ENCODE measurements around the gene SFXN5. TPM values are rescaled to one million over a fixed set of nuclear protein-coding genes. Genes with fewer than 3 reads are reported as not detected.

The SFXN5 gene
- total RNA-seq, 4 donors from 2014 or later: 8.4 to 18.3 (median 15.3) TPM

- no peak overlapping the region for H3K4me3 ChIP-seq (ENCODE audit: low read depth, poor library complexity, severe bottlenecking)
- WGBS, 2 donors: 59 to 73% methylated on average over 14 of the region's 14 CpGs
- intact Hi-C loops (cut with DNase I; ENCODE audit: low total_unique reads): no loop called here
- TF ChIP-seq POLR2A (IDR thresholded peaks at IDR 0.05) (no peak), CTCF (IDR thresholded peaks at IDR 0.05) (no peak)
- no peak for DNase-seq (ENCODE audit: low spot score in 2 of 2)
Measured at GRCh38 chr2:72934683-72935610, 136.6 kb downstream of the SFXN5 start.

DNA sequence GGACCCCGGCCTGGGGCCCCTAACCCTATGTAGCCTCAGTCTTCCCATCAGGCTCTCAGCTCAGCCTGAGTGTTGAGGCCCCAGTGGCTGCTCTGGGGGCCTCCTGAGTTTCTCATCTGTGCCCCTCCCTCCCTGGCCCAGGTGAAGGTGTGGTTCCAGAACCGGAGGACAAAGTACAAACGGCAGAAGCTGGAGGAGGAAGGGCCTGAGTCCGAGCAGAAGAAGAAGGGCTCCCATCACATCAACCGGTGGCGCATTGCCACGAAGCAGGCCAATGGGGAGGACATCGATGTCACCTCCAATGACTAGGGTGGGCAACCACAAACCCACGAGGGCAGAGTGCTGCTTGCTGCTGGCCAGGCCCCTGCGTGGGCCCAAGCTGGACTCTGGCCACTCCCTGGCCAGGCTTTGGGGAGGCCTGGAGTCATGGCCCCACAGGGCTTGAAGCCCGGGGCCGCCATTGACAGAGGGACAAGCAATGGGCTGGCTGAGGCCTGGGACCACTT, 137.8 kb downstream of the SFXN5 start:
- 88 to 89% methylated on average over 12 of the region's 12 CpGs for WGBS, 2 donors
- TF ChIP-seq POLR2A (IDR thresholded peaks at IDR 0.05): no peak
- no peak for TF ChIP-seq CTCF (IDR thresholded peaks at IDR 0.05)
- intact Hi-C loops (cut with DNase I; ENCODE audit: low total_unique reads): no loop called here
- H3K4me3 ChIP-seq (ENCODE audit: low read depth, poor library complexity, severe bottlenecking): no peak overlapping the region
- DNase-seq (ENCODE audit: low spot score in 2 of 2): no peak

DNA sequence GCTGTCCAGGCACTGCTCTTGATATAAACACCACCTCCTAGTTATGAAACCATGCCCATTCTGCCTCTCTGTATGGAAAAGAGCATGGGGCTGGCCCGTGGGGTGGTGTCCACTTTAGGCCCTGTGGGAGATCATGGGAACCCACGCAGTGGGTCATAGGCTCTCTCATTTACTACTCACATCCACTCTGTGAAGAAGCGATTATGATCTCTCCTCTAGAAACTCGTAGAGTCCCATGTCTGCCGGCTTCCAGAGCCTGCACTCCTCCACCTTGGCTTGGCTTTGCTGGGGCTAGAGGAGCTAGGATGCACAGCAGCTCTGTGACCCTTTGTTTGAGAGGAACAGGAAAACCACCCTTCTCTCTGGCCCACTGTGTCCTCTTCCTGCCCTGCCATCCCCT, 138.3 kb downstream of the SFXN5 start:
- no peak for TF ChIP-seq POLR2A (IDR thresholded peaks at IDR 0.05)
- TF ChIP-seq CTCF (IDR thresholded peaks at IDR 0.05): no peak
- 86 to 92% methylated on average over 5 of the region's 5 CpGs for WGBS, 2 donors
- no peak for DNase-seq (ENCODE audit: low spot score in 2 of 2)
- no peak overlapping the region for H3K4me3 ChIP-seq (ENCODE audit: low read depth, poor library complexity, severe bottlenecking)
- intact Hi-C loops (cut with DNase I; ENCODE audit: low total_unique reads): no loop called here

GRCh38 chr2:72932805-72933204, 138.7 kb downstream of the SFXN5 start:
- no peak for TF ChIP-seq POLR2A (IDR thresholded peaks at IDR 0.05)
- TF ChIP-seq CTCF (IDR thresholded peaks at IDR 0.05): no peak
- H3K4me3 ChIP-seq (ENCODE audit: low read depth, poor library complexity, severe bottlenecking): no peak overlapping the region
- no peak for DNase-seq (ENCODE audit: low spot score in 2 of 2)
- WGBS, 2 donors: 88 to 89% methylated on average over 4 of the region's 4 CpGs
- intact Hi-C loops (cut with DNase I; ENCODE audit: low total_unique reads): no loop called here

GRCh38 chr2:72932045-72932740, 139.3 kb downstream of the SFXN5 start:
- 44 to 63% methylated on average over 4 to 5 of the region's 5 CpGs for WGBS, 2 donors
- DNase-seq (ENCODE audit: low spot score in 2 of 2): no peak
- H3K4me3 ChIP-seq (ENCODE audit: low read depth, poor library complexity, severe bottlenecking): no peak overlapping the region
- TF ChIP-seq CTCF (IDR thresholded peaks at IDR 0.05) (no peak), POLR2A (IDR thresholded peaks at IDR 0.05) (no peak)
- intact Hi-C loops (cut with DNase I; ENCODE audit: low total_unique reads): no loop called here
